ENCODE data around the gene C1orf35.

- TF ChIP-seq CTCF (IDR thresholded peaks at IDR 0.05): no peak
- TF ChIP-seq POLR2A (IDR thresholded peaks at IDR 0.05): no peak
These were observed 6.5 kb downstream of the C1orf35 start for GRCh38 chr1:228096416-228097332.
